ENCODE data around the gene AMBRA1.

The AMBRA1 gene

DNA sequence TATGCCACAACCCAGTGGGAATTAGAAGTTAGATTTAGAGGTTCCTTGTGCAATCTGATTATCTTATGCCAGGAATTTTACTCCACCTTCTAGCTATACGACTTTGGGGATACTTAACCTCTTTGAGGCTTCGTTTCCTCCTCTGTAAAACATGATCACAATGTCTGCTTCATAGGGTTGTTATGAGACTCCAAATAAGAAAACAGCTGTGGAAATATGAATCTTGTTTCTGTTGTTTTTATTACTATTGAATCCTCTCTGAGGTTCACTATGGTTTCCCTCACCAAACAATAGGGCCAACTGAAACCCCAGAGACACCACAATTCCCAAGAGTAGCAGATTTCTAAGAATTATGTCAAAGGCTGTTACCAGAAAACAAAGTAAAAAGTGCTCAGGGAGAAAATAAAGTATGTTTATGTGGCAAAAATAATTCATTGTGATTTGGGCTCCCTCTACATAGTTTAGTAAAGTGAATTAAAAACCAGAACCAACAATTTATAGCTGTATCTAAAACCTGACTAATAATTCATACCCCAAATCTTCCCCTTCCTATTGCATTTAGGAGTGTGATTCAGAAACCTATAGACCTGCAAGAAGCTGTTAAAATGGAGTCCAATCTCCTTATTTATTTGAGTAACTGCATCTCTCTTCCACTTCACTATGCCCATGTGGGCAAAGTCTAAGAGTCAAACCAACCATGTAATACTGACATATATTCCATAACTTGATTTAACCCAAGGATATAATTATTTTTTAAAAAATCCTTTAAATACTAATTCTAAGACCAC, 38.4 kb downstream of the AMBRA1 start:
- TF ChIP-seq ZNF8 (CRISPR knock-in tag; IDR thresholded peaks at IDR 0.05) (no peak), ISL1 (CRISPR knock-in tag; IDR thresholded peaks at IDR 0.05) (no peak), ZC3H10 (CRISPR knock-in tag; IDR thresholded peaks at IDR 0.05) (no peak), TOX (CRISPR knock-in tag; IDR thresholded peaks at IDR 0.05; ENCODE audit: borderline replicate concordance) (no peak), ZFP3 (CRISPR knock-in tag; IDR thresholded peaks at IDR 0.05) (no peak), ZNF565 (CRISPR knock-in tag; conservative IDR thresholded peaks at IDR 0.05; ENCODE audit: low read depth) (no peak), BACH2 (CRISPR knock-in tag; IDR thresholded peaks at IDR 0.05; ENCODE audit: borderline replicate concordance) (no peak), RARB (CRISPR knock-in tag; IDR thresholded peaks at IDR 0.05) (no peak), OSR1 (CRISPR knock-in tag; IDR thresholded peaks at IDR 0.05) (no peak), CREB5 (CRISPR knock-in tag; IDR thresholded peaks at IDR 0.05; ENCODE audit: low read depth) (no peak), ESRRG (CRISPR knock-in tag; IDR thresholded peaks at IDR 0.05) (no peak), TSHZ2 (CRISPR knock-in tag; IDR thresholded peaks at IDR 0.05) (no peak)
- TF ChIP-seq, protein P1, sequence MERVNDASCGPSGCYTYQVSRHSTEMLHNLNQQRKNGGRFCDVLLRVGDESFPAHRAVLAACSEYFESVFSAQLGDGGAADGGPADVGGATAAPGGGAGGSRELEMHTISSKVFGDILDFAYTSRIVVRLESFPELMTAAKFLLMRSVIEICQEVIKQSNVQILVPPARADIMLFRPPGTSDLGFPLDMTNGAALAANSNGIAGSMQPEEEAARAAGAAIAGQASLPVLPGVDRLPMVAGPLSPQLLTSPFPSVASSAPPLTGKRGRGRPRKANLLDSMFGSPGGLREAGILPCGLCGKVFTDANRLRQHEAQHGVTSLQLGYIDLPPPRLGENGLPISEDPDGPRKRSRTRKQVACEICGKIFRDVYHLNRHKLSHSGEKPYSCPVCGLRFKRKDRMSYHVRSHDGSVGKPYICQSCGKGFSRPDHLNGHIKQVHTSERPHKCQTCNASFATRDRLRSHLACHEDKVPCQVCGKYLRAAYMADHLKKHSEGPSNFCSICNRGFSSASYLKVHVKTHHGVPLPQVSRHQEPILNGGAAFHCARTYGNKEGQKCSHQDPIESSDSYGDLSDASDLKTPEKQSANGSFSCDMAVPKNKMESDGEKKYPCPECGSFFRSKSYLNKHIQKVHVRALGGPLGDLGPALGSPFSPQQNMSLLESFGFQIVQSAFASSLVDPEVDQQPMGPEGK (CRISPR knock-in tag; IDR thresholded peaks at IDR 0.05; ENCODE audit: borderline replicate concordance): no peak
- ATAC-seq: no peak; the same call in 2 of the 3 replicates

DNA sequence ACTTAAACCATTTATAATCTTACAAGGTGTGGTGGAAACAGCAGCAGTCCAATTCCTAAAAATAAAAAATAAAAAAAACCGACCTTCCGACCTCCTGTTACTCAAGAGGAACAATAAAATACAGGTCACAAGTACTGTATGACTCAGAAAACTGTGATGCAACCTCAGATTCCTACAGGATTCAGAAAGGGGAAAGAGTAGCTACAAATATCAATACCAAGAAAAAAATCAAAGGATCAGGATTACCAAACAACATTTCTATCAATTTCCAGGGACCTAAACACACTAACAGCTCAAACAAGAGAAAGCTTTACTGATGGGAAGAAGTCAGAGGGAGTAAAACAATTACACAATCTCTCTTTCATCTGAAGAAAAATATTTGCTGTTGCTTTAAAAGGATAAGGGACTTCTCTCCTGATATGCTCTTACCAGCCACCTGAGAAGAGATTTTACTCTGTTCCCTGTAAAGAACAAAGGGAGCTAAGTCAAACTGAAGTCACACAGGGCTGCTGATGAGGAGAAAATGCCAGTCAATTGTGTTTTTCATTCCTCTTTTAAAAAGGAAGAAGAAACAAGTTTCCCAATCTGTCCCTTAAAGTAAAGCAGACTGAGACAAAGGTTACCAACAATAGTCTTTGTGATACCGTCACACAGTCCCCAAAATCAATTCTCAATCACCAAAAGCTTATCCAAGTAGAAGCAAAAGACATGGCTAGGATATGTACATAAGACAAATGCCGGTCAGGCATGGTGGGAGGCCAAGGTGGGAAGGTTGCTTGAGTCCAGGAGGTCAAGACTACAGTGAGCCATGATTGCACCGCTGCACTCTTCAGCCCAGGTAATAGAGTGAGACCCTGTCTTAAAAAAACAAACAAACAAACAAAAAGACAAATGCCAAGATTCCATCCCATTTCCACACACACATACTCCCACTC, 39.3 kb downstream of the AMBRA1 start:
- no peak for TF ChIP-seq ZNF70 (CRISPR knock-in tag; IDR thresholded peaks at IDR 0.05)
- peak; percentile 39; the same call in 1 of the 2 replicates for TF ChIP-seq ISL1 (CRISPR knock-in tag; IDR thresholded peaks at IDR 0.05)
- ATAC-seq: peak; percentile 81

DNA sequence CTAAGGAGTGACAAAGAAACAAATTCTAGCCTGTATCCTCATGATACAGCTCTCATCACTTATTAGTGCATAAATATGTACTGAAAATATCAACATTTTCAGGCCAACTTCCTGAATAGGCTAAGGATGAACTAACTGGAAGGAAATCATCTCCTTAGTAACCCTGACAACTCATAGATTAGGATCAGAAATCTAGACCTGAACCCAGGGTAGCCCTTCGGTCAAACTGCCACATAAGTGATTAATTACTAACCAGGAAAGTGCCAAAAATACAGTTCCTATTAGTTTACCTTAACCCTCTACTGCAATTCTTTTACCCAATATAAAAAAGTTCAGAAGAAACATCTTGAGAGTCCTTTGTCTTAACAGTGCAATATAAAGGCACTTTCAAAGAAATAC, 40.0 kb downstream of the AMBRA1 start:
- no peak for TF ChIP-seq ZNF8 (CRISPR knock-in tag; IDR thresholded peaks at IDR 0.05)
- peak; percentile 71 for ATAC-seq

GRCh38 chr11:46551261-46551660, 42.6 kb downstream of the AMBRA1 start:
- TF ChIP-seq ZNF8 (CRISPR knock-in tag; IDR thresholded peaks at IDR 0.05) (no peak), ISL1 (CRISPR knock-in tag; IDR thresholded peaks at IDR 0.05) (no peak)
- ATAC-seq: no peak

- TF ChIP-seq TSHZ2 (CRISPR knock-in tag; IDR thresholded peaks at IDR 0.05) (no peak), ZNF8 (CRISPR knock-in tag; IDR thresholded peaks at IDR 0.05) (no peak), PPARA (CRISPR knock-in tag; IDR thresholded peaks at IDR 0.05; ENCODE audit: borderline replicate concordance) (no peak), CREB5 (CRISPR knock-in tag; IDR thresholded peaks at IDR 0.05; ENCODE audit: low read depth) (no peak), ZNF70 (CRISPR knock-in tag; IDR thresholded peaks at IDR 0.05) (no peak), TOX (CRISPR knock-in tag; IDR thresholded peaks at IDR 0.05; ENCODE audit: borderline replicate concordance) (no peak), ZC3H10 (CRISPR knock-in tag; IDR thresholded peaks at IDR 0.05) (no peak), BACH2 (CRISPR knock-in tag; IDR thresholded peaks at IDR 0.05; ENCODE audit: borderline replicate concordance) (no peak)
- ATAC-seq: no peak
Observed at GRCh38 chr11:46547579-46547978, 46.2 kb downstream of the AMBRA1 start.

All from SK-N-SH treated with all-trans-retinoic acid at 6 μM for 48 hours (cell line).